ENCODE results near the gene PCNX2.

Gene PCNX2

GRCh38 chr1:233295237-233295974, at the start of gene PCNX2:
Gene PCNX2 (minus strand): TSS chr1:233295725. CDS start chr1:233295478, 247 bp downstream.
- peak; percentile 11 for DNase-seq

GRCh38 chr1:233343262-233343661, 47.7 kb upstream of the PCNX2 start:
- no peak for DNase-seq

- DNase-seq = no peak
These were observed 46.6 kb upstream of the PCNX2 start for GRCh38 chr1:233342086-233342485.

GRCh38 chr1:233340966-233341516, 45.5 kb upstream of the PCNX2 start:
- no peak for DNase-seq

- DNase-seq = no peak
These were observed 44.6 kb upstream of the PCNX2 start for GRCh38 chr1:233340031-233340555.

- DNase-seq = no peak
These were observed 42.6 kb upstream of the PCNX2 start for GRCh38 chr1:233338102-233338501.

- DNase-seq = no peak
These were observed 42.0 kb upstream of the PCNX2 start for GRCh38 chr1:233337505-233337904.

GRCh38 chr1:233336554-233337456, 41.3 kb upstream of the PCNX2 start:
- no peak for DNase-seq

- no peak for DNase-seq
These were observed 38.6 kb upstream of the PCNX2 start for GRCh38 chr1:233334092-233334491.

- DNase-seq = no peak
These were observed 37.6 kb upstream of the PCNX2 start for GRCh38 chr1:233333086-233333485.

GRCh38 chr1:233331676-233332519, 36.4 kb upstream of the PCNX2 start:
- DNase-seq = no peak

GRCh38 chr1:233328142-233328921, 32.8 kb upstream of the PCNX2 start:
- DNase-seq = no peak

- DNase-seq = no peak
These were observed 32.2 kb upstream of the PCNX2 start, which contains the start of gene MAP3K21 for GRCh38 chr1:233327651-233328141. Gene MAP3K21 (plus strand): TSS chr1:233327724. CDS start chr1:233328029, 305 bp downstream.

GRCh38 chr1:233326811-233327650, 31.5 kb upstream of the PCNX2 start:
- peak; percentile 77 for DNase-seq

GRCh38 chr1:233326319-233326718, 30.8 kb upstream of the PCNX2 start:
- DNase-seq = no peak

GRCh38 chr1:233323718-233324117, 28.2 kb upstream of the PCNX2 start:
- no peak for DNase-seq

- DNase-seq = no peak
These were observed 24.5 kb upstream of the PCNX2 start for GRCh38 chr1:233320023-233320422.

GRCh38 chr1:233319272-233319671, 23.7 kb upstream of the PCNX2 start:
- no peak for DNase-seq

- no peak for DNase-seq
These were observed 20.9 kb upstream of the PCNX2 start for GRCh38 chr1:233316473-233316872.

GRCh38 chr1:233315718-233316301, 20.3 kb upstream of the PCNX2 start:
- DNase-seq = no peak
